Mesenchymal stem cell (in vitro differentiated cells and primary cell): ENCODE data around the gene ATPAF1.

ENCODE experiments used
- DNase-seq: peaks from one replicate; pipeline ENCODE4 v3.0.0-alpha.2; 2013
- H2AFZ ChIP-seq: one replicate; pipeline ENCODE4 v1.6.1; 2013; ENCODE audit warnings: low read depth, mild to moderate bottlenecking, control low read depth, inconsistent platforms, low read length, moderate library complexity
- H2AK5ac ChIP-seq: 2 replicates; pipeline ENCODE4 v1.6.1; 2013; ENCODE audit warnings: low read length, moderate library complexity, mild to moderate bottlenecking, inconsistent platforms; ENCODE audit not compliant: severe bottlenecking
- H2BK120ac ChIP-seq: one replicate; pipeline ENCODE4 v1.6.1; 2013; ENCODE audit warnings: low read depth, mild to moderate bottlenecking, inconsistent platforms, low read length, moderate library complexity
- H2BK12ac ChIP-seq, 2 experiments: one replicate each; pipeline ENCODE4 v1.6.1; 2013; ENCODE audit warnings: inconsistent platforms in 2 of 2, low read length in 2 of 2, mild to moderate bottlenecking in 2 of 2, moderate library complexity in 2 of 2, control low read depth in 1 of 2
- H2BK15ac ChIP-seq: one replicate; pipeline ENCODE4 v1.6.1; 2013; ENCODE audit warnings: mild to moderate bottlenecking, low read depth, inconsistent platforms; ENCODE audit not compliant: poor library complexity, severe bottlenecking
- H2BK5ac ChIP-seq: 2 replicates; pipeline ENCODE4 v1.6.1; 2013; ENCODE audit warnings: low read depth, mild to moderate bottlenecking, low read length, control low read depth, inconsistent platforms; ENCODE audit not compliant: poor library complexity, severe bottlenecking
- H3K14ac ChIP-seq, 2 experiments: one replicate each; pipeline ENCODE4 v1.6.1; 2013; ENCODE audit warnings: inconsistent platforms in 2 of 2, low read length in 2 of 2, control low read depth in 1 of 2, mild to moderate bottlenecking in 1 of 2, moderate library complexity in 1 of 2
- H3K18ac ChIP-seq, 2 experiments: one replicate each; pipeline ENCODE4 v1.6.1; 2013; ENCODE audit warnings: inconsistent platforms in 2 of 2, low read length in 2 of 2, control low read depth in 1 of 2, low read depth in 1 of 2, mild to moderate bottlenecking in 1 of 2
- H3K23ac ChIP-seq, 2 experiments: one replicate each; pipeline ENCODE4 v1.6.1; 2013; ENCODE audit warnings: inconsistent platforms in 2 of 2, low read length in 2 of 2, mild to moderate bottlenecking in 2 of 2, moderate library complexity in 2 of 2, control low read depth in 1 of 2
- H3K27ac ChIP-seq: 2 replicates; pipeline ENCODE4 v1.5.1; 2013; ENCODE audit warnings: mild to moderate bottlenecking, moderate library complexity, low read length, control low read depth, inconsistent platforms; ENCODE audit not compliant: poor library complexity, severe bottlenecking
- H3K27me3 ChIP-seq, 2 experiments: 2 replicates each; pipeline versions ENCODE4 v1.6.1 to v1.7.0; 2013; ENCODE audit warnings: low read length in 2 of 2, mild to moderate bottlenecking in 2 of 2, moderate library complexity in 2 of 2, control low read depth in 1 of 2, inconsistent platforms in 1 of 2; ENCODE audit not compliant: control insufficient read depth in 1 of 2, insufficient read depth in 1 of 2
- H3K36me3 ChIP-seq, 2 experiments: 2 replicates each; pipeline versions ENCODE4 v1.6.1 to v1.7.0; 2013; ENCODE audit warnings: low read length in 2 of 2, control low read depth in 1 of 2, inconsistent platforms in 1 of 2, low read depth in 1 of 2, mild to moderate bottlenecking in 1 of 2; ENCODE audit not compliant: insufficient read depth in 2 of 2, control insufficient read depth in 1 of 2
- H3K4ac ChIP-seq, 2 experiments: one replicate each; pipeline ENCODE4 v1.6.1; 2013; ENCODE audit warnings: inconsistent platforms in 2 of 2, low read length in 2 of 2, mild to moderate bottlenecking in 2 of 2, moderate library complexity in 2 of 2, control low read depth in 1 of 2, low read depth in 1 of 2
- H3K4me1 ChIP-seq: 2 replicates; pipeline ENCODE4 v1.6.1; 2013; ENCODE audit warnings: low read depth, low read length, control low read depth; ENCODE audit not compliant: control insufficient read depth, insufficient read depth
- H3K4me2 ChIP-seq: 2 replicates; pipeline ENCODE4 v1.6.1; 2013; ENCODE audit warnings: low read length, mild to moderate bottlenecking, inconsistent platforms; ENCODE audit not compliant: poor library complexity, severe bottlenecking
- H3K4me3 ChIP-seq, 2 experiments: 2 replicates each; pipeline versions ENCODE4 v1.5.1 to v1.7.0; 2013; ENCODE audit warnings: low read length in 2 of 2, mild to moderate bottlenecking in 2 of 2, control low read depth in 1 of 2, low read depth in 1 of 2; ENCODE audit not compliant: insufficient read depth in 1 of 2
- H3K79me1 ChIP-seq: replicated peaks from 2 replicates; pipeline ENCODE4 v1.6.1; 2013; ENCODE audit warnings: mild to moderate bottlenecking, control low read depth, low read length, inconsistent platforms; ENCODE audit not compliant: poor library complexity, severe bottlenecking
- H3K9ac ChIP-seq: 2 replicates; pipeline ENCODE4 v1.7.0; 2013; ENCODE audit warnings: mild to moderate bottlenecking, low read length, moderate library complexity
- H3K9me3 ChIP-seq: 2 replicates; pipeline ENCODE4 v1.7.0; 2013; ENCODE audit warnings: mild to moderate bottlenecking, low read length; ENCODE audit not compliant: control insufficient read depth
- H4K8ac ChIP-seq: one replicate; pipeline ENCODE4 v1.6.1; 2013; ENCODE audit warnings: inconsistent platforms, mild to moderate bottlenecking, low read length, moderate library complexity
- H4K91ac ChIP-seq: one replicate; pipeline ENCODE4 v1.6.1; 2013; ENCODE audit warnings: mild to moderate bottlenecking, low read length, inconsistent platforms
- WGBS: methylation state at CpG from one replicate; pipeline ENCODE4 v1.1.7; 2013; ENCODE audit warnings: mixed read lengths; 5-methylcytosine and 5-hydroxymethylcytosine counted together

ATPAF1 gene

GRCh38 chr1:46607345-46608130, 60.6 kb downstream of the ATPAF1 start:
- H3K18ac ChIP-seq, result no peak overlapping the region
- no peaks in the 10 kb centered on the region for H3K27me3 ChIP-seq
- H3K4me1 ChIP-seq, result peaks cover 17% of the 10 kb centered on the region
- H3K4ac ChIP-seq, result no peak overlapping the region
- no peak overlapping the region for H3K4me2 ChIP-seq
- H3K27ac ChIP-seq, result no peak overlapping the region
- H3K9ac ChIP-seq, result no peak overlapping the region
- peaks cover 28% of the 10 kb centered on the region for H3K79me1 ChIP-seq
- H2BK12ac ChIP-seq, result no peak overlapping the region
- 92% methylated on average over 7 of the region's 7 CpGs for WGBS
- peaks cover 29% of the 10 kb centered on the region in 2 experiments for H3K36me3 ChIP-seq
- H3K23ac ChIP-seq, result no peak overlapping the region
- no peak overlapping the region for H2BK15ac ChIP-seq
- H4K91ac ChIP-seq, result no peak overlapping the region
- H3K14ac ChIP-seq, result no peak overlapping the region
- H2BK5ac ChIP-seq, result no peak overlapping the region
- H2AK5ac ChIP-seq, result no peak overlapping the region
- H2AFZ ChIP-seq, result no peak overlapping the region
- no peak overlapping the region for H2BK120ac ChIP-seq
- DNase-seq, result no peak
- no peak overlapping the region for H4K8ac ChIP-seq
- H3K4me3 ChIP-seq, result no peak overlapping the region
- no peaks in the 10 kb centered on the region for H3K9me3 ChIP-seq

GRCh38 chr1:46606255-46606965, 61.8 kb downstream of the ATPAF1 start:
- H2BK5ac ChIP-seq, result no peak overlapping the region
- 100% methylated on average over 1 of the region's 2 CpGs for WGBS
- no peaks in the 10 kb centered on the region for H3K9me3 ChIP-seq
- H3K36me3 ChIP-seq, result peaks cover 26 to 29% of the 10 kb centered on the region in 2 experiments
- H3K4me3 ChIP-seq, result no peak overlapping the region
- H3K27ac ChIP-seq, result no peak overlapping the region
- H4K8ac ChIP-seq, result no peak overlapping the region
- peak overlapping the region in 1 of 2 experiments; percentile 30 for H2BK12ac ChIP-seq
- H3K27me3 ChIP-seq, result no peaks in the 10 kb centered on the region
- no peak overlapping the region for H2AFZ ChIP-seq
- H3K9ac ChIP-seq, result no peak overlapping the region
- H3K79me1 ChIP-seq, result peaks cover 31% of the 10 kb centered on the region
- H3K14ac ChIP-seq, result no peak overlapping the region
- H2AK5ac ChIP-seq, result no peak overlapping the region
- no peak overlapping the region for H3K23ac ChIP-seq
- no peak overlapping the region for H4K91ac ChIP-seq
- H2BK15ac ChIP-seq, result no peak overlapping the region
- no peak overlapping the region for H3K18ac ChIP-seq
- no peak overlapping the region for H2BK120ac ChIP-seq
- no peak overlapping the region for H3K4ac ChIP-seq
- no peak overlapping the region for H3K4me2 ChIP-seq
- peaks cover 8% of the 10 kb centered on the region for H3K4me1 ChIP-seq
- no peak for DNase-seq

GRCh38 chr1:46605232-46605631, 62.9 kb downstream of the ATPAF1 start:
- H3K18ac ChIP-seq, result no peak overlapping the region
- H2BK120ac ChIP-seq, result no peak overlapping the region
- H3K27me3 ChIP-seq, result no peaks in the 10 kb centered on the region
- no peak overlapping the region for H2AK5ac ChIP-seq
- H3K4me2 ChIP-seq, result no peak overlapping the region
- peaks cover 5% of the 10 kb centered on the region for H3K4me1 ChIP-seq
- H3K23ac ChIP-seq, result no peak overlapping the region
- DNase-seq, result no peak
- no peak overlapping the region for H3K27ac ChIP-seq
- H2BK15ac ChIP-seq, result no peak overlapping the region
- no peak overlapping the region for H4K8ac ChIP-seq
- H2AFZ ChIP-seq, result no peak overlapping the region
- H3K36me3 ChIP-seq, result peaks cover 23 to 27% of the 10 kb centered on the region in 2 experiments
- peaks cover 32% of the 10 kb centered on the region for H3K79me1 ChIP-seq
- H3K9ac ChIP-seq, result no peak overlapping the region
- no peak overlapping the region for H3K4ac ChIP-seq
- H3K9me3 ChIP-seq, result no peaks in the 10 kb centered on the region
- H3K4me3 ChIP-seq, result no peak overlapping the region
- no peak overlapping the region for H2BK12ac ChIP-seq
- H2BK5ac ChIP-seq, result no peak overlapping the region
- 89% methylated on average over 2 of the region's 2 CpGs for WGBS
- H4K91ac ChIP-seq, result no peak overlapping the region
- no peak overlapping the region for H3K14ac ChIP-seq

- Histone ChIP-seq H3K4me3 (peak within 1 kb of the TSS; percentile 79 to 94), H2BK5ac (no peak within 1 kb of the TSS), H2AFZ (peak within 1 kb of the TSS; percentile 92), H4K91ac (no peak within 1 kb of the TSS), H4K8ac (peak within 1 kb of the TSS; percentile 57), H3K79me1 (peaks cover 37% of the 10 kb centered on the region), H3K4me2 (peak within 1 kb of the TSS; percentile 79), H2BK12ac (peak within 1 kb of the TSS in 1 of 2 experiments; percentile 45), H2AK5ac (no peak within 1 kb of the TSS), H3K27ac (no peak within 1 kb of the TSS), H3K9me3 (no peaks in the 10 kb centered on the region), H3K4ac (peak within 1 kb of the TSS in 1 of 2 experiments; percentile 95), H3K9ac (peak within 1 kb of the TSS; percentile 95), H3K18ac (peak within 1 kb of the TSS in 1 of 2 experiments; percentile 84), H3K14ac (peak within 1 kb of the TSS in 1 of 2 experiments; percentile 96), H3K4me1 (peaks cover 5% of the 10 kb centered on the region), H2BK120ac (no peak within 1 kb of the TSS), H3K23ac (peak within 1 kb of the TSS in 1 of 2 experiments; percentile 86), H2BK15ac (no peak within 1 kb of the TSS), H3K36me3 (peaks cover 11 to 17% of the 10 kb centered on the region in 2 experiments), H3K27me3 (no peaks in the 10 kb centered on the region)
- WGBS, result under 1% methylated on average over 53 of the region's 53 CpGs
- DNase-seq, result peak; percentile 94
Measured at GRCh38 chr1:46603858-46604549, 64.2 kb downstream of the ATPAF1 start, which contains the start of gene MKNK1. TSS of gene MKNK1 (minus strand) at chr1:46604268. CDS start at chr1:46583327, 20,941 bp downstream.
